ENCODE measurements around the gene KCNIP1. TPM values are rescaled to one million over a fixed set of nuclear protein-coding genes. Genes with fewer than 3 reads are reported as not detected.

KCNIP1 gene
- total RNA-seq, 2 experiments from 2014 or later: not detected

- DNase-seq (no peak), ATAC-seq (peak; percentile 51)
- Mint-ChIP-seq H3K4me3 (no peak overlapping the region), H3K4me1 (ENCODE audit: low read depth) (no peaks in the 10 kb centered on the region), H3K36me3 (ENCODE audit: low read depth) (no peaks in the 10 kb centered on the region), H3K27ac (no peak overlapping the region), H3K27me3 (ENCODE audit: low read depth) (peaks cover 13% of the 10 kb centered on the region), H3K9me3 (ENCODE audit: insufficient read depth) (no peaks in the 10 kb centered on the region)
- ChIA-PET POLR2A (no interaction called here), CTCF (no interaction called here)
These were observed 30.4 kb downstream of the KCNIP1 start for GRCh38 chr5:170534177-170534576.

GRCh38 chr5:170534941-170535340, 31.1 kb downstream of the KCNIP1 start:
- H3K4me3 Mint-ChIP-seq: no peak overlapping the region
- ChIA-PET CTCF (no interaction called here), POLR2A (no interaction called here)
- peaks cover 13% of the 10 kb centered on the region for H3K27me3 Mint-ChIP-seq (ENCODE audit: low read depth)
- H3K36me3 Mint-ChIP-seq (ENCODE audit: low read depth): no peaks in the 10 kb centered on the region
- H3K9me3 Mint-ChIP-seq (ENCODE audit: insufficient read depth): no peaks in the 10 kb centered on the region
- no peaks in the 10 kb centered on the region for H3K4me1 Mint-ChIP-seq (ENCODE audit: low read depth)
- ATAC-seq: no peak
- DNase-seq: no peak
- H3K27ac Mint-ChIP-seq: no peak overlapping the region

GRCh38 chr5:170536525-170536924, 32.7 kb downstream of the KCNIP1 start:
- Mint-ChIP-seq H3K4me1 (ENCODE audit: low read depth) (no peaks in the 10 kb centered on the region), H3K4me3 (no peak overlapping the region), H3K27ac (no peak overlapping the region), H3K27me3 (ENCODE audit: low read depth) (peaks cover 11% of the 10 kb centered on the region), H3K36me3 (ENCODE audit: low read depth) (no peaks in the 10 kb centered on the region), H3K9me3 (ENCODE audit: insufficient read depth) (no peaks in the 10 kb centered on the region)
- ChIA-PET CTCF (no interaction called here), POLR2A (interaction anchor here (0.6 kb wide), 1 partner anchor 9 kb away, joined by 3 read pairs; no protein-coding TSS in a partner anchor)
- DNase-seq (no peak), ATAC-seq (no peak)

- no peaks in the 10 kb centered on the region for H3K9me3 Mint-ChIP-seq (ENCODE audit: insufficient read depth)
- ATAC-seq (no peak), DNase-seq (no peak)
- H3K36me3 Mint-ChIP-seq (ENCODE audit: low read depth): no peaks in the 10 kb centered on the region
- H3K4me3 Mint-ChIP-seq: no peak overlapping the region
- CTCF ChIA-PET: no interaction called here
- no peaks in the 10 kb centered on the region for H3K4me1 Mint-ChIP-seq (ENCODE audit: low read depth)
- H3K27me3 Mint-ChIP-seq (ENCODE audit: low read depth): peaks cover 11% of the 10 kb centered on the region
- H3K27ac Mint-ChIP-seq: no peak overlapping the region
- POLR2A ChIA-PET: no interaction called here
These were observed 33.8 kb downstream of the KCNIP1 start for GRCh38 chr5:170537451-170538095.

GRCh38 chr5:170538096-170538465, 34.3 kb downstream of the KCNIP1 start:
- no peaks in the 10 kb centered on the region for H3K9me3 Mint-ChIP-seq (ENCODE audit: insufficient read depth)
- CTCF ChIA-PET: no interaction called here
- H3K27ac Mint-ChIP-seq: no peak overlapping the region
- H3K27me3 Mint-ChIP-seq (ENCODE audit: low read depth): peaks cover 11% of the 10 kb centered on the region
- POLR2A ChIA-PET: no interaction called here
- no peak for ATAC-seq
- no peaks in the 10 kb centered on the region for H3K36me3 Mint-ChIP-seq (ENCODE audit: low read depth)
- H3K4me1 Mint-ChIP-seq (ENCODE audit: low read depth): no peaks in the 10 kb centered on the region
- no peak for DNase-seq
- H3K4me3 Mint-ChIP-seq: no peak overlapping the region

- no peaks in the 10 kb centered on the region for H3K4me1 Mint-ChIP-seq (ENCODE audit: low read depth)
These were observed 35.1 kb downstream of the KCNIP1 start for GRCh38 chr5:170538696-170539586.

GRCh38 chr5:170540271-170540670, 36.5 kb downstream of the KCNIP1 start:
- no peak for ATAC-seq
- ChIA-PET POLR2A (no interaction called here), CTCF (no interaction called here)

More at GRCh38 chr5:170538696-170539586, 35.1 kb downstream of the KCNIP1 start:
- peaks cover 11% of the 10 kb centered on the region for H3K27me3 Mint-ChIP-seq (ENCODE audit: low read depth)
- no peaks in the 10 kb centered on the region for H3K36me3 Mint-ChIP-seq (ENCODE audit: low read depth)
- CTCF ChIA-PET: no interaction called here
- ATAC-seq: no peak
- no peak for DNase-seq
- no peaks in the 10 kb centered on the region for H3K9me3 Mint-ChIP-seq (ENCODE audit: insufficient read depth)
- H3K4me3 Mint-ChIP-seq: no peak overlapping the region
- POLR2A ChIA-PET: no interaction called here
- H3K27ac Mint-ChIP-seq: no peak overlapping the region

GRCh38 chr5:170541146-170541769, 37.4 kb downstream of the KCNIP1 start:
- DNase-seq: no peak
- H3K27me3 Mint-ChIP-seq (ENCODE audit: low read depth): peaks cover 18% of the 10 kb centered on the region
- CTCF ChIA-PET: no interaction called here
- no peaks in the 10 kb centered on the region for H3K9me3 Mint-ChIP-seq (ENCODE audit: insufficient read depth)
- no peak overlapping the region for H3K27ac Mint-ChIP-seq
- no peaks in the 10 kb centered on the region for H3K4me1 Mint-ChIP-seq (ENCODE audit: low read depth)
- no peak for ATAC-seq
- no peak overlapping the region for H3K4me3 Mint-ChIP-seq
- POLR2A ChIA-PET: no interaction called here
- no peaks in the 10 kb centered on the region for H3K36me3 Mint-ChIP-seq (ENCODE audit: low read depth)

More at GRCh38 chr5:170540271-170540670, 36.5 kb downstream of the KCNIP1 start:
- Mint-ChIP-seq H3K9me3 (ENCODE audit: insufficient read depth) (no peaks in the 10 kb centered on the region), H3K36me3 (ENCODE audit: low read depth) (no peaks in the 10 kb centered on the region), H3K4me1 (ENCODE audit: low read depth) (no peaks in the 10 kb centered on the region), H3K27me3 (ENCODE audit: low read depth) (peaks cover 11% of the 10 kb centered on the region), H3K27ac (no peak overlapping the region), H3K4me3 (no peak overlapping the region)
- no peak for DNase-seq

GRCh38 chr5:170542691-170543293, 39.0 kb downstream of the KCNIP1 start:
- peaks cover 20% of the 10 kb centered on the region for H3K27me3 Mint-ChIP-seq (ENCODE audit: low read depth)
- H3K4me3 Mint-ChIP-seq: no peak overlapping the region
- ATAC-seq: no peak
- DNase-seq: no peak
- H3K27ac Mint-ChIP-seq: no peak overlapping the region
- CTCF ChIA-PET: no interaction called here
- H3K9me3 Mint-ChIP-seq (ENCODE audit: insufficient read depth): no peaks in the 10 kb centered on the region
- no peaks in the 10 kb centered on the region for H3K36me3 Mint-ChIP-seq (ENCODE audit: low read depth)
- H3K4me1 Mint-ChIP-seq (ENCODE audit: low read depth): no peaks in the 10 kb centered on the region
- POLR2A ChIA-PET: no interaction called here

GRCh38 chr5:170545313-170545712, 41.5 kb downstream of the KCNIP1 start:
- ChIA-PET POLR2A (interaction anchor here (0.7 kb wide), 1 partner anchor 9 kb away, joined by 3 read pairs; no protein-coding TSS in a partner anchor), CTCF (no interaction called here)
- no peaks in the 10 kb centered on the region for H3K36me3 Mint-ChIP-seq (ENCODE audit: low read depth)
- no peak for DNase-seq
- no peaks in the 10 kb centered on the region for H3K9me3 Mint-ChIP-seq (ENCODE audit: insufficient read depth)
- no peaks in the 10 kb centered on the region for H3K4me1 Mint-ChIP-seq (ENCODE audit: low read depth)
- H3K4me3 Mint-ChIP-seq: no peak overlapping the region
- ATAC-seq: no peak
- H3K27me3 Mint-ChIP-seq (ENCODE audit: low read depth): peaks cover 15% of the 10 kb centered on the region
- H3K27ac Mint-ChIP-seq: no peak overlapping the region

GRCh38 chr5:170545811-170546210, 42.0 kb downstream of the KCNIP1 start:
- no peak overlapping the region for H3K27ac Mint-ChIP-seq
- no peaks in the 10 kb centered on the region for H3K36me3 Mint-ChIP-seq (ENCODE audit: low read depth)
- peaks cover 15% of the 10 kb centered on the region for H3K27me3 Mint-ChIP-seq (ENCODE audit: low read depth)
- H3K9me3 Mint-ChIP-seq (ENCODE audit: insufficient read depth): no peaks in the 10 kb centered on the region
- CTCF ChIA-PET: no interaction called here
- DNase-seq: no peak
- ATAC-seq: no peak
- no peak overlapping the region for H3K4me3 Mint-ChIP-seq
- H3K4me1 Mint-ChIP-seq (ENCODE audit: low read depth): no peaks in the 10 kb centered on the region
- POLR2A ChIA-PET: interaction anchor here (0.7 kb wide), 1 partner anchor 10 kb away, joined by 3 read pairs; no protein-coding TSS in a partner anchor

- ChIA-PET POLR2A (no interaction called here), CTCF (no interaction called here)
- Mint-ChIP-seq H3K4me1 (ENCODE audit: low read depth) (no peaks in the 10 kb centered on the region), H3K9me3 (ENCODE audit: insufficient read depth) (no peaks in the 10 kb centered on the region), H3K36me3 (ENCODE audit: low read depth) (no peaks in the 10 kb centered on the region), H3K4me3 (no peak overlapping the region), H3K27ac (no peak overlapping the region), H3K27me3 (ENCODE audit: low read depth) (peaks cover 15% of the 10 kb centered on the region)
- ATAC-seq (no peak), DNase-seq (no peak)
These were observed 42.5 kb downstream of the KCNIP1 start for GRCh38 chr5:170546282-170546681.

Data from activated CD8-positive, alpha-beta T cell treated with anti-CD3 and anti-CD28 coated beads, Interleukin-2, amount 10 ng/mL, durations not matched to agents 7 days and 5 days (primary cell).